ENCODE data around the gene CADM3. TPM values are rescaled to one million over a fixed set of nuclear protein-coding genes. Genes with fewer than 3 reads are reported as not detected.

CADM3 gene
- total and polyA plus RNA-seq, 2 donors (not counting 1 experiment from before 2014, with no cell fraction given): 0.32 to 0.33 TPM

- H3K27me3 ChIP-seq (replicated peaks in 1 of 4; ENCODE audit: control extremely low read depth in 1 of 4, control insufficient read depth in 3 of 4, insufficient read depth in 4 of 4, low read length in 3 of 4): no peaks in the 10 kb centered on the region
- H3K79me2 ChIP-seq (ENCODE audit: control insufficient read depth, insufficient read depth, low read length): no peaks in the 10 kb centered on the region
- ChIA-PET CTCF (interaction anchor here (0.7 to 6.3 kb wide), 9 partner anchors 10 to 49 kb away, joined by 3 to 150 read pairs (median 3); no protein-coding TSS in a partner anchor), POLR2A (no interaction called here)
- no peak overlapping the region for H3K9ac ChIP-seq (ENCODE audit: low read length)
- intact Hi-C loops (cut with micrococcal nuclease): no loop called here
- peaks cover 4 to 6% of the 10 kb centered on the region in 2 donors for H3K4me1 ChIP-seq (ENCODE audit: control insufficient read depth in 2 of 2, insufficient read depth in 2 of 2, low read length in 2 of 2)
- H4K20me1 ChIP-seq (ENCODE audit: control insufficient read depth, insufficient read depth, low read length, poor library complexity, severe bottlenecking): no peaks in the 10 kb centered on the region
- H3K9me3 Mint-ChIP-seq (ENCODE audit: insufficient read depth): no peaks in the 10 kb centered on the region
- WGBS (ENCODE audit: insufficient coverage): no CpG with 5 or more reads among the region's 4 CpGs
- H3K4me1 Mint-ChIP-seq: peaks cover 7% of the 10 kb centered on the region
- ATAC-seq (ENCODE audit: low read depth) (no peak), DNase-seq (peak; percentile 21)
- no peak overlapping the region for H3K4me3 Mint-ChIP-seq
- peak overlapping the region; percentile 27 for H3K27ac Mint-ChIP-seq
- no peak overlapping the region for H3K4me3 ChIP-seq (ENCODE audit: control extremely low read depth in 1 of 5, extremely low read depth in 1 of 5, insufficient read depth in 1 of 5, low read depth in 2 of 5, low read length in 4 of 5)
- TF ChIP-seq CTCF (IDR thresholded peaks at IDR 0.05) (no peak), EZH2 (IDR thresholded peaks at IDR 0.05; ENCODE audit: borderline replicate concordance, insufficient read depth, low read depth, low read length, poor library complexity, severe bottlenecking) (no peak)
- H3K27ac ChIP-seq (ENCODE audit: low read length in 2 of 2): no peak overlapping the region
- no peak overlapping the region for H2AFZ ChIP-seq (ENCODE audit: insufficient read depth, low read depth, low read length, poor library complexity, severe bottlenecking)
- H3K9me3 ChIP-seq (ENCODE audit: control extremely low read depth in 1 of 3, control insufficient read depth in 2 of 3, insufficient read depth in 1 of 3, low read length in 2 of 3): no peaks in the 10 kb centered on the region
- no peaks in the 10 kb centered on the region for H3K36me3 ChIP-seq (replicated peaks in 1 of 2; ENCODE audit: control extremely low read depth in 1 of 2, control insufficient read depth in 1 of 2, extremely low read depth in 1 of 2, insufficient read depth in 2 of 2, low read length in 1 of 2)
- H3K4me2 ChIP-seq (replicated peaks; ENCODE audit: low read depth, low read length, poor library complexity, severe bottlenecking): no peak overlapping the region
- no peaks in the 10 kb centered on the region for H3K27me3 Mint-ChIP-seq
Measured at GRCh38 chr1:159162516-159163265, 8.7 kb upstream of the CADM3 start.

- no peak overlapping the region for H2AFZ ChIP-seq (ENCODE audit: insufficient read depth, low read depth, low read length, poor library complexity, severe bottlenecking)
- H3K4me3 ChIP-seq (ENCODE audit: control extremely low read depth in 1 of 5, extremely low read depth in 1 of 5, insufficient read depth in 1 of 5, low read depth in 2 of 5, low read length in 4 of 5): no peak overlapping the region
- H3K79me2 ChIP-seq (ENCODE audit: control insufficient read depth, insufficient read depth, low read length): no peaks in the 10 kb centered on the region
- H3K9me3 ChIP-seq (ENCODE audit: control extremely low read depth in 1 of 3, control insufficient read depth in 2 of 3, insufficient read depth in 1 of 3, low read length in 2 of 3): no peaks in the 10 kb centered on the region
- Mint-ChIP-seq H3K9me3 (ENCODE audit: insufficient read depth) (no peaks in the 10 kb centered on the region), H3K4me3 (no peak overlapping the region), H3K27me3 (no peaks in the 10 kb centered on the region), H3K4me1 (peaks cover 7% of the 10 kb centered on the region), H3K27ac (no peak overlapping the region)
- no peak overlapping the region for H3K4me2 ChIP-seq (replicated peaks; ENCODE audit: low read depth, low read length, poor library complexity, severe bottlenecking)
- H3K36me3 ChIP-seq (replicated peaks in 1 of 2; ENCODE audit: control extremely low read depth in 1 of 2, control insufficient read depth in 1 of 2, extremely low read depth in 1 of 2, insufficient read depth in 2 of 2, low read length in 1 of 2): no peaks in the 10 kb centered on the region
- H4K20me1 ChIP-seq (ENCODE audit: control insufficient read depth, insufficient read depth, low read length, poor library complexity, severe bottlenecking): no peaks in the 10 kb centered on the region
- ATAC-seq (ENCODE audit: low read depth): no peak
- TF ChIP-seq CTCF (IDR thresholded peaks at IDR 0.05) (no peak), EZH2 (IDR thresholded peaks at IDR 0.05; ENCODE audit: borderline replicate concordance, insufficient read depth, low read depth, low read length, poor library complexity, severe bottlenecking) (no peak)
- 93% methylated on average over 7 of the region's 9 CpGs for WGBS (ENCODE audit: insufficient coverage)
- no peak overlapping the region for H3K9ac ChIP-seq (ENCODE audit: low read length)
- ChIA-PET CTCF (interaction anchor here (0.7 to 6.3 kb wide), 6 partner anchors 23 to 959 kb away, joined by 3 to 150 read pairs (median 3); no protein-coding TSS in a partner anchor), POLR2A (no interaction called here)
- H3K27ac ChIP-seq (ENCODE audit: low read length in 2 of 2): no peak overlapping the region
- H3K4me1 ChIP-seq (ENCODE audit: control insufficient read depth in 2 of 2, insufficient read depth in 2 of 2, low read length in 2 of 2): peaks cover 4 to 6% of the 10 kb centered on the region in 2 donors
- intact Hi-C loops (cut with micrococcal nuclease): no loop called here
- no peak for DNase-seq
- H3K27me3 ChIP-seq (replicated peaks in 1 of 4; ENCODE audit: control extremely low read depth in 1 of 4, control insufficient read depth in 3 of 4, insufficient read depth in 4 of 4, low read length in 3 of 4): no peaks in the 10 kb centered on the region
Measured at GRCh38 chr1:159163614-159164228, 7.7 kb upstream of the CADM3 start.
